ENCODE data around the gene CAMK1G.

The CAMK1G gene

GRCh38 chr1:209589863-209590262 lies 6.3 kb downstream of the CAMK1G start:
- Histone ChIP-seq H3K36me3 (ENCODE audit: control insufficient read depth, low read depth, low read length) (no peaks in the 10 kb centered on the region), H3K9me3 (ENCODE audit: control insufficient read depth, low read depth, low read length) (no peaks in the 10 kb centered on the region), H3K27ac (ENCODE audit: low read length) (no peak overlapping the region), H3K9ac (ENCODE audit: low read length) (no peak overlapping the region), H3K27me3 (ENCODE audit: control insufficient read depth, insufficient read depth, low read length) (peaks cover 20% of the 10 kb centered on the region), H3K4me3 (ENCODE audit: low read length) (no peak overlapping the region), H3K4me1 (ENCODE audit: control insufficient read depth, low read depth, low read length) (peaks cover 8% of the 10 kb centered on the region)

- Histone ChIP-seq H3K9me3 (ENCODE audit: control insufficient read depth, low read depth, low read length) (no peaks in the 10 kb centered on the region), H3K27ac (ENCODE audit: low read length) (no peak overlapping the region), H3K36me3 (ENCODE audit: control insufficient read depth, low read depth, low read length) (no peaks in the 10 kb centered on the region), H3K27me3 (ENCODE audit: control insufficient read depth, insufficient read depth, low read length) (peaks cover 15% of the 10 kb centered on the region), H3K9ac (ENCODE audit: low read length) (no peak overlapping the region), H3K4me3 (ENCODE audit: low read length) (no peak overlapping the region), H3K4me1 (ENCODE audit: control insufficient read depth, low read depth, low read length) (peaks cover 6% of the 10 kb centered on the region)
Measured at GRCh38 chr1:209590405-209590804, 6.9 kb downstream of the CAMK1G start.

GRCh38 chr1:209593747-209594146 lies 10.2 kb downstream of the CAMK1G start:
- Histone ChIP-seq H3K9ac (ENCODE audit: low read length) (no peak overlapping the region), H3K27me3 (ENCODE audit: control insufficient read depth, insufficient read depth, low read length) (no peaks in the 10 kb centered on the region), H3K4me1 (ENCODE audit: control insufficient read depth, low read depth, low read length) (no peaks in the 10 kb centered on the region), H3K27ac (ENCODE audit: low read length) (no peak overlapping the region), H3K9me3 (ENCODE audit: control insufficient read depth, low read depth, low read length) (no peaks in the 10 kb centered on the region), H3K4me3 (ENCODE audit: low read length) (no peak overlapping the region), H3K36me3 (ENCODE audit: control insufficient read depth, low read depth, low read length) (no peaks in the 10 kb centered on the region)

- Histone ChIP-seq H3K4me1 (ENCODE audit: control insufficient read depth, low read depth, low read length) (no peaks in the 10 kb centered on the region), H3K9me3 (ENCODE audit: control insufficient read depth, low read depth, low read length) (no peaks in the 10 kb centered on the region), H3K36me3 (ENCODE audit: control insufficient read depth, low read depth, low read length) (no peaks in the 10 kb centered on the region), H3K27me3 (ENCODE audit: control insufficient read depth, insufficient read depth, low read length) (no peaks in the 10 kb centered on the region), H3K4me3 (ENCODE audit: low read length) (no peak overlapping the region), H3K27ac (ENCODE audit: low read length) (no peak overlapping the region), H3K9ac (ENCODE audit: low read length) (no peak overlapping the region)
Measured at GRCh38 chr1:209594440-209594839, 10.9 kb downstream of the CAMK1G start.

- Histone ChIP-seq H3K4me3 (ENCODE audit: low read length) (no peak overlapping the region), H3K4me1 (ENCODE audit: control insufficient read depth, low read depth, low read length) (no peaks in the 10 kb centered on the region), H3K9ac (ENCODE audit: low read length) (no peak overlapping the region), H3K9me3 (ENCODE audit: control insufficient read depth, low read depth, low read length) (no peaks in the 10 kb centered on the region), H3K36me3 (ENCODE audit: control insufficient read depth, low read depth, low read length) (no peaks in the 10 kb centered on the region), H3K27me3 (ENCODE audit: control insufficient read depth, insufficient read depth, low read length) (no peaks in the 10 kb centered on the region), H3K27ac (ENCODE audit: low read length) (no peak overlapping the region)
Measured at GRCh38 chr1:209595028-209595427, 11.5 kb downstream of the CAMK1G start.

GRCh38 chr1:209595599-209596285 lies 12.2 kb downstream of the CAMK1G start:
- H3K9me3 ChIP-seq (ENCODE audit: control insufficient read depth, low read depth, low read length), result no peaks in the 10 kb centered on the region
- H3K27ac ChIP-seq (ENCODE audit: low read length), result no peak overlapping the region
- H3K27me3 ChIP-seq (ENCODE audit: control insufficient read depth, insufficient read depth, low read length), result no peaks in the 10 kb centered on the region
- no peak overlapping the region for H3K4me3 ChIP-seq (ENCODE audit: low read length)
- H3K36me3 ChIP-seq (ENCODE audit: control insufficient read depth, low read depth, low read length), result no peaks in the 10 kb centered on the region
- H3K9ac ChIP-seq (ENCODE audit: low read length), result no peak overlapping the region
- no peaks in the 10 kb centered on the region for H3K4me1 ChIP-seq (ENCODE audit: control insufficient read depth, low read depth, low read length)

- H3K27me3 ChIP-seq (ENCODE audit: control insufficient read depth, insufficient read depth, low read length), result no peaks in the 10 kb centered on the region
Measured at GRCh38 chr1:209597499-209597898, 14.0 kb downstream of the CAMK1G start.

GRCh38 chr1:209598227-209598626 lies 14.7 kb downstream of the CAMK1G start:
- Histone ChIP-seq H3K27ac (ENCODE audit: low read length) (no peak overlapping the region), H3K9me3 (ENCODE audit: control insufficient read depth, low read depth, low read length) (no peaks in the 10 kb centered on the region)

More at GRCh38 chr1:209597499-209597898, 14.0 kb downstream of the CAMK1G start:
- Histone ChIP-seq H3K36me3 (ENCODE audit: control insufficient read depth, low read depth, low read length) (no peaks in the 10 kb centered on the region), H3K9ac (ENCODE audit: low read length) (no peak overlapping the region), H3K27ac (ENCODE audit: low read length) (no peak overlapping the region), H3K4me3 (ENCODE audit: low read length) (no peak overlapping the region), H3K9me3 (ENCODE audit: control insufficient read depth, low read depth, low read length) (no peaks in the 10 kb centered on the region), H3K4me1 (ENCODE audit: control insufficient read depth, low read depth, low read length) (no peaks in the 10 kb centered on the region)

GRCh38 chr1:209600541-209600940 lies 17.0 kb downstream of the CAMK1G start:
- Histone ChIP-seq H3K9ac (ENCODE audit: low read length) (no peak overlapping the region), H3K27ac (ENCODE audit: low read length) (no peak overlapping the region), H3K4me1 (ENCODE audit: control insufficient read depth, low read depth, low read length) (no peaks in the 10 kb centered on the region), H3K9me3 (ENCODE audit: control insufficient read depth, low read depth, low read length) (no peaks in the 10 kb centered on the region), H3K27me3 (ENCODE audit: control insufficient read depth, insufficient read depth, low read length) (no peaks in the 10 kb centered on the region), H3K36me3 (ENCODE audit: control insufficient read depth, low read depth, low read length) (no peaks in the 10 kb centered on the region), H3K4me3 (ENCODE audit: low read length) (no peak overlapping the region)

More at GRCh38 chr1:209598227-209598626, 14.7 kb downstream of the CAMK1G start:
- Histone ChIP-seq H3K36me3 (ENCODE audit: control insufficient read depth, low read depth, low read length) (no peaks in the 10 kb centered on the region), H3K4me1 (ENCODE audit: control insufficient read depth, low read depth, low read length) (no peaks in the 10 kb centered on the region), H3K9ac (ENCODE audit: low read length) (no peak overlapping the region), H3K27me3 (ENCODE audit: control insufficient read depth, insufficient read depth, low read length) (no peaks in the 10 kb centered on the region), H3K4me3 (ENCODE audit: low read length) (no peak overlapping the region)

GRCh38 chr1:209601809-209602657 lies 18.5 kb downstream of the CAMK1G start:
- Histone ChIP-seq H3K4me3 (ENCODE audit: low read length) (no peak overlapping the region), H3K9ac (ENCODE audit: low read length) (no peak overlapping the region), H3K36me3 (ENCODE audit: control insufficient read depth, low read depth, low read length) (no peaks in the 10 kb centered on the region), H3K4me1 (ENCODE audit: control insufficient read depth, low read depth, low read length) (no peaks in the 10 kb centered on the region), H3K9me3 (ENCODE audit: control insufficient read depth, low read depth, low read length) (no peaks in the 10 kb centered on the region), H3K27me3 (ENCODE audit: control insufficient read depth, insufficient read depth, low read length) (no peaks in the 10 kb centered on the region), H3K27ac (ENCODE audit: low read length) (no peak overlapping the region)

GRCh38 chr1:209603877-209604276 lies 20.4 kb downstream of the CAMK1G start:
- Histone ChIP-seq H3K27me3 (ENCODE audit: control insufficient read depth, insufficient read depth, low read length) (no peaks in the 10 kb centered on the region), H3K4me3 (ENCODE audit: low read length) (no peak overlapping the region), H3K9me3 (ENCODE audit: control insufficient read depth, low read depth, low read length) (no peaks in the 10 kb centered on the region), H3K9ac (ENCODE audit: low read length) (no peak overlapping the region), H3K4me1 (ENCODE audit: control insufficient read depth, low read depth, low read length) (no peaks in the 10 kb centered on the region), H3K27ac (ENCODE audit: low read length) (no peak overlapping the region), H3K36me3 (ENCODE audit: control insufficient read depth, low read depth, low read length) (no peaks in the 10 kb centered on the region)
